ENCODE results near the gene GPRIN2.
A peak's percentile ranks its signal among the peaks of the same experiment; 100 is the strongest.
"Not testable (repeated sequence)": the region's sequence is repeated elsewhere in the genome, so short reads cannot be mapped to it uniquely, and the experiment has no call there.

The GPRIN2 gene

DNA sequence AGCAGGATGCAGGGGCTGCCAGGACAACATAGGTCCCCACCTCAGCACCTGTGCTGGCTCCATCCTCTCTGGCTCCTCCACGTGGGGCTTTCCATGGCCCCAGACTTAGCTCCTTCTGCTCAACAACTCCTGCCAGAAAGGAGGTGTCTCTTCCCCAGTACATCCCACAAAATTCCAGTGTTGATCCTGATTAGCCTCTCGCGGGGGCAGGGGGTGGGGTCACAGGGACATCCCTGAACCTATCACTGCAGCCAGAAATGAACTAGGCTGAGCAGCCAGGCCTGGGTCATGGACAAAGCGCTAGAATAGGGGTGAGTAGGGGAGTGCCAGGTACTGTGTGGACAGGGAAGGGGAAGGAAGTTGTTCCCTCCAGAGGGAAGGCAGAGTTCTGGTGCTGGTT, 17.4 kb upstream of the GPRIN2 start:
- not testable (repeated sequence) for H3K4me3 ChIP-seq

DNA sequence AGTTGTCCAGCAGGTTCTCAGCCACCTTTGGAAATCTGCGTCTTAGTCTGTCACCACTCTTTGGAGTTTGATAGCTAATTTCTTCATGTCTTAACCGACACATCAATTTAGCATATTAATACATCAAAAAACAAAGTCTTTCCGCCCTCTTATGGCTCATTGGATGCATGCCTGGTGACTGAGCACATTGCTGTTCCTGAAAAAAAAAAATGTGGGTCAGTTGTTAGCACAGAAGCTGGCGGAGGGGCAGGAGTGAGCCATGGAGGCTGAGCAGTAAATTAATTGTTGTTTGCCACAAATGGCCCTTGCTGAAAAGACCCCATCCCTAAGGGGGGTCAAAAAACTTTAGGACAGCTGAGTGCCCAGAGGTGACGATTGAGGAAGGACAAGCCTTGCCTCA, 16.9 kb upstream of the GPRIN2 start:
- H3K27ac ChIP-seq; DNase-seq (ENCODE audit: low spot score); H3K4me3 ChIP-seq: not testable (repeated sequence)

More for the DNA sequence above, 17.4 kb upstream of the GPRIN2 start:
- not testable (repeated sequence) for DNase-seq (ENCODE audit: low spot score); H3K27ac ChIP-seq

DNA sequence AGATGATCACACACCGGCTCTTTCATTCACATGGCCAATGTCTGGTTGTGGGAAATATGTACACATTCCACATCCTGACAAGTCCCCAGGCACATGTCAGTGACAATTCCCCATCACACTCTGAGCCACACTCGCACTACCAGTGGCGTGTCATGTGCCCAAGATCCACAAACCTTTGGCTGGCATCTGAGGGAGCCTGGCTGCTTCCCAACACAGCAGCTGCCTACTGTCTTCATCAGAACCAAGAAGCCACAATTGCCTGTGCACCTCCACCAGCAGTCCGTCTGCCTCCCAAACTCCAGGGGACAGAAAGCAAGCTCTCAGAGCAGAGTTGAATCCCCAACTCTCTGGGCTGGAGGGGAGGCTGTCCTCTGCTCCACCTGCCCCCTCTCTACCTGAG, 16.3 kb upstream of the GPRIN2 start:
- H3K4me3 ChIP-seq; H3K27ac ChIP-seq; DNase-seq (ENCODE audit: low spot score): not testable (repeated sequence)

DNA sequence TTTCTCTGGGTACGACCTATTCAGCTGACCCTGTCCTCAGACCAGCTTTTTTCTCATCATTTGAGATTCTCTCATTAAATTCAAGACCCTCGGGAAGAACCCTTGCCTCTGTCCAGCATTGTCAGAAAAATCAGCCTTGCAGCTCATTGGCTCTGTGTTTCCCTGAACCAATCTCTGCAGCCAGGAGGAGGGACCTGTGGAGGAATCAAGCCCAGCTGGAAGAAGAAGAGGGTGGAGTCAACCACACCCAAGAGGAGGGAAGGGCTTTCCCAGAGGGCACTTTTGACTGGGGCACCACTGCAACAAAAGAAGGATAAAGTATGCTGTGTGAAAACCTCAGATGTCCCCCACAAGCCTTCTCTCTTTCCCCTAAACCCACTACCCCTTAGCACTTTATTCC, 14.2 kb upstream of the GPRIN2 start:
- not testable (repeated sequence) for H3K4me3 ChIP-seq; H3K27ac ChIP-seq; DNase-seq (ENCODE audit: low spot score)

DNA sequence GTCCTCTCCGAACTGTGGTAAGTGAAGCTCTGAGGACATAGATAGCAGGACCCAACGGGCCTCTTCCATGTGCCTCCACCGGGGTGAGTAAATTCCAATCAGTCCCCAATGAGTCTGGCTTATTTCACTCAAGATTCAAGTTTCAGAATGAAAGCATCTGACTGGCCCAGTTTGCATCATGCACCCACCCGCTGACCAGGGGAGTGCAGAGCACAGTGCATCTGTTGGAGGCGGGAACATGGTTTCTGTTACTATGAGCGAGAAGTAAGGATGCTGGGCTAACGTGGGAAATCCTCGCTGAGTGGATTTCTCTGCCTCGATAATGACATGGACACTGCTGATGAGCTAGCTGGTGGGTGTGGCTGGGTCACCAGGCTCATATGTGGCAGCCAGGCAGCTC, 10.7 kb upstream of the GPRIN2 start:
- not testable (repeated sequence) for DNase-seq (ENCODE audit: low spot score); H3K27ac ChIP-seq; H3K4me3 ChIP-seq

DNA sequence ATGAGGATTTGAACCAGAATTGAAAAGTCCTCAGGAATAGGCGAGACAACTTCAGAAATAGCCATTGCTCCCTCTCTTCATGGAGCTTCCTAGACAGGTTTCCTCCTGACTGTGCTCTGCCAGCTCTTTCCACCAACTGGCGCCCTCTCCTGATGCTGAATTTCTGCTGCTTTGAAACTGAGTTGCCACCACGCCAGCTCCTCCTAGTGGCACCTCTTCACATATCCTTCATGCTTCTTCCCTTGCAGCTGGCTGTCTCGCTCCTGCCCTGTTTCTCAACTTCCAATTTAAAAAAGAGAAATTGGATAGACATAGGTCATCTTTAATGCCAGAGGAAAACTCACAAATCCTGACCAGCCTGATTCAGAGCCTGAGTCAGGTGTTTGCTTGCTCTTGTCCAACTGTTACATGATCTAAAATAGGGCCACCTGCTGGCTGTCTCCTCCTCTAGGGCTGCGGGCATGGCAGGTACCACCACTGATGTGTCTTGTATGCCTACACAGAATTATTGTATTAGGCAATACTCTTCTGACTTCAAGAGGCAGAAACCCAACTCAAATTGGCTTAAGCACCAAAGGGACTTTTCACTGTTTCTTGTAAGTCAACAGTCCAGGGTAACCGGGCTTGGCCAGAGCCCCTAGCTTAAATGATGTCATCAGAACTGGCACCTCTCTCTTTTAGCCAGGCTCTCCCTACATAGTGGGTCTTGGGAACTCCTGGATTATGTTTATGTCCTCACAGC, 9.3 kb upstream of the GPRIN2 start:
- not testable (repeated sequence) for H3K27ac ChIP-seq; DNase-seq (ENCODE audit: low spot score); H3K4me3 ChIP-seq

DNA sequence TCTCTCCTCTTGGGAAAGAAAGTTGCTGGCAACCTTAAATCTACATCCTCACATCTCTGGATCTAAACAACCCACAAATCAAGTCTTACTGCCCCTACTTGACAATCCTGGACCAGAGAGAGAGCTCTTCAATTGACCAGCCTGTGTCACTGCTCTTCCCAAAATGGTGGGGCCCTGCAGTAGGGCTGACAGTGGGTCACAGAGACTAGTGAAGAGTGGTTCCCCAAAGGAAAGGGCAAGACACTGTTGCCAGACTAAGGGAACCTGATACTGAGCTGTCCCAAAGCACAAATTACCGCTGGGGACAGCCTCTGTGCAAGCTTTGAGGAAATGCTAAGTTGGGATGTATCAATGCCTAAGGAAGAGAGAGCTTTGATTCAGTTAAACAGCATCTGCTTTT, 4.5 kb upstream of the GPRIN2 start:
- no peak overlapping the region for H3K27ac ChIP-seq
- peak; percentile 53 for DNase-seq (ENCODE audit: low spot score)
- TF ChIP-seq, protein P1, sequence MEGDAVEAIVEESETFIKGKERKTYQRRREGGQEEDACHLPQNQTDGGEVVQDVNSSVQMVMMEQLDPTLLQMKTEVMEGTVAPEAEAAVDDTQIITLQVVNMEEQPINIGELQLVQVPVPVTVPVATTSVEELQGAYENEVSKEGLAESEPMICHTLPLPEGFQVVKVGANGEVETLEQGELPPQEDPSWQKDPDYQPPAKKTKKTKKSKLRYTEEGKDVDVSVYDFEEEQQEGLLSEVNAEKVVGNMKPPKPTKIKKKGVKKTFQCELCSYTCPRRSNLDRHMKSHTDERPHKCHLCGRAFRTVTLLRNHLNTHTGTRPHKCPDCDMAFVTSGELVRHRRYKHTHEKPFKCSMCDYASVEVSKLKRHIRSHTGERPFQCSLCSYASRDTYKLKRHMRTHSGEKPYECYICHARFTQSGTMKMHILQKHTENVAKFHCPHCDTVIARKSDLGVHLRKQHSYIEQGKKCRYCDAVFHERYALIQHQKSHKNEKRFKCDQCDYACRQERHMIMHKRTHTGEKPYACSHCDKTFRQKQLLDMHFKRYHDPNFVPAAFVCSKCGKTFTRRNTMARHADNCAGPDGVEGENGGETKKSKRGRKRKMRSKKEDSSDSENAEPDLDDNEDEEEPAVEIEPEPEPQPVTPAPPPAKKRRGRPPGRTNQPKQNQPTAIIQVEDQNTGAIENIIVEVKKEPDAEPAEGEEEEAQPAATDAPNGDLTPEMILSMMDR (IDR thresholded peaks at IDR 0.05) = no peak
- no peak overlapping the region for H3K4me3 ChIP-seq

DNA sequence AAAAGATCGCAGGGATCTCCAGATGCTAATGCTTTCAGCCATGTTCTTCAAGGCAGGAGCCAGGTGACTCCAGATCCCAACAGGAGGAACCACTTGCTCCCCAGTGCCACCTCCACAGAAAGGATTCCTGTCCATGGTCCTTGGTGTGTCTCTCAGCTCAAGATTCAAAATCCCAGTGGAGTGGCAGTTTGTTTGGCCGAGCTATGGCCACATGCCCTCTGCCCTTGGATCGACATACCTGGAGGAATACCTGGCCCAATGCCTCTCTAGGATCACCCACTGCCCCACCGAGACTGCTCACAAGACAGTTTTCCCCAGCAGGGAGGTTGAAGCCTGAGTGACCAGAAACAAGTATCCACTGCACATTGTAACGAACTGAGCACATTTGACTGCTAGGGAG, 3.9 kb upstream of the GPRIN2 start:
- peak; percentile 69 for DNase-seq (ENCODE audit: low spot score)
- Histone ChIP-seq H3K27ac (no peak overlapping the region), H3K4me3 (no peak overlapping the region)
- TF ChIP-seq, protein P1 (IDR thresholded peaks at IDR 0.05) = no peak

DNA sequence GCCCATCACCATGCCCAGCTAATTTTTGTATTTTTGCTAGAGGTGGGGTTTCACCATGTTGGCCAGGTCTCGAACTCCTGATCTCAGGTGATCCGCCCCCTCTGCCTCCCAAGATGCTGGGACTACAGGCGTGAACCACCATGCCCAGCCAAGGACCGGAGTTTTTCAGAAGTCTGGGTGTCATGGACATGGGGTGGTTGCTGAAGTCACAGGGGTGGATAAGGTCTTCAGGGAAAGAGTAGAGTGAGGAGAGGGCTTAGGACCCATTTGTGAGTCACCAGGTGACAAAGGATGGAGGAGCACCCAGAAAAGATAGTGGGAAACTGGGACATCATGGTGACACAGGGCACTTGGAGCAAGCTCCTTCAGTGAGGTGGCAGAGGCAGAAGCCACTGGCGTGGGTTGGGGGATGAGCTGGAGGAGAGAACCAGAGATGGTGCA, 2.8 kb upstream of the GPRIN2 start:
- Histone ChIP-seq H3K4me3 (no peak overlapping the region), H3K27ac (no peak overlapping the region)
- peak; percentile 73 for DNase-seq (ENCODE audit: low spot score)
- TF ChIP-seq, protein P1 (IDR thresholded peaks at IDR 0.05) = no peak

DNA sequence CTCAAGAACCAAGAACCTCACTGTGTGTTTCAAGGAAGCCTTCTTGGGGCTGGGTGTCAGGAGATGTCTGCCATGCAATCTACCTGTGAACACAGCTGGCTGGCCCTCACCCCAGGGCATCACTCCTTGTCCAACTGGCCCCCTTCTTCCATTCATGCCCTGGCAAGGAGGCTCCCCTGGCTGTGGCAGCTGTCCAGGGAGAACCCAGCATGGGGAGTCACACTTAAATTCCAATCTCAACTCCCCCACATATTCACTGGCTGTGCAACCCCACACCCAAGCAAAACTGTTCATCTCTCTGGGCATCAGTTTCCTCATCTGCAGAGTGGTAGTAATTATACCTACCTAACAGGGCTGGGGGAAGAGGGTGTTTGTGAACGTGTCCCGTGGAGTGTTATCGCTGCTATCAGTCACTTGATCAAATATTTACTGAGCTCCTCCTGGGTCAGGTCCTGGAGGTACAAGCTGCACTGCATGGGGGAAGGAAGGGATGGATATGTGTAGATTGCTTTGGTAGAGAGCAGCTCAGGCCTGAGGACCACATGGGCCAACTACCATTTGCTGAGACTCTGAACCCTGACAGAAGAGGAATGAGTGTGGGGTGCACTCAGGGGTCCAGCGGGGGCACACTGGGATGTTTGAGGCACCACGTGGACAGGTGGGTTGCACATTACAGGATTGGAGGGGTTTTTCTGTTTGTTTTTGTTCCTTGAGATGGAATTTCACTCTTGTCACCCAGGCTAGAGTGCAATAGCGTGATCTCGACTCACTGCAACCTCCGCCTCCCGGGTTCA, 2.1 kb upstream of the GPRIN2 start:
- H3K4me3 ChIP-seq = no peak overlapping the region
- peak; percentile 74 for DNase-seq (ENCODE audit: low spot score)
- no peak overlapping the region for H3K27ac ChIP-seq
- TF ChIP-seq, protein P1 (IDR thresholded peaks at IDR 0.05) = no peak

All from coronary artery (tissue), 2 donors.